HUES64 (cell line): ENCODE results near the gene SCN5A.

ENCODE experiments used
- H3K27ac ChIP-seq: 2 replicates; pipeline ENCODE4 v1.7.0; 2013; ENCODE audit warnings: low read depth, low read length, inconsistent platforms
- H3K27me3 ChIP-seq: 2 replicates; pipeline ENCODE4 v1.6.1; 2013; ENCODE audit warnings: mild to moderate bottlenecking, low read length; ENCODE audit not compliant: insufficient read depth
- H3K36me3 ChIP-seq: 2 replicates; pipeline ENCODE4 v1.6.1; 2013; ENCODE audit warnings: mild to moderate bottlenecking, low read length; ENCODE audit not compliant: insufficient read depth
- H3K4me1 ChIP-seq: 2 replicates; pipeline ENCODE4 v1.6.1; 2013; ENCODE audit warnings: mild to moderate bottlenecking, low read length, moderate library complexity; ENCODE audit not compliant: insufficient read depth
- H3K4me3 ChIP-seq: 2 replicates; pipeline ENCODE4 v1.5.1; 2013; ENCODE audit warnings: mild to moderate bottlenecking, low read length, moderate library complexity
- H3K9ac ChIP-seq: 2 replicates; pipeline ENCODE4 v1.6.1; 2013; ENCODE audit warnings: mild to moderate bottlenecking, low read depth, low read length
- H3K9me3 ChIP-seq: 2 replicates; pipeline ENCODE4 v1.6.1; 2013; ENCODE audit warnings: low read depth, low read length; ENCODE audit not compliant: insufficient read depth
- WGBS: fragments of 150-250, 120-280 bp; methylation state at CpG from one replicate; pipeline ENCODE4 v1.1.7; 2013; ENCODE audit warnings: missing lambda C conversion rate; 5-methylcytosine and 5-hydroxymethylcytosine counted together

The SCN5A gene

GRCh38 chr3:38545550-38545949, 103.9 kb downstream of the SCN5A start:
- Histone ChIP-seq H3K4me1 (0 out of 2 replicates have a peak, but pooled peaks cover 4% of the 10 kb centered on the region), H3K9ac (no peak overlapping the region), H3K27me3 (no peaks in the 10 kb centered on the region), H3K27ac (no peak overlapping the region), H3K36me3 (no peaks in the 10 kb centered on the region), H3K4me3 (no peak overlapping the region), H3K9me3 (no peaks in the 10 kb centered on the region)
- WGBS: 92% methylated on average over 1 of the region's 1 CpG

GRCh38 chr3:38544926-38545325, 104.6 kb downstream of the SCN5A start:
- Histone ChIP-seq H3K9ac (no peak overlapping the region), H3K9me3 (no peaks in the 10 kb centered on the region), H3K36me3 (no peaks in the 10 kb centered on the region), H3K4me3 (no peak overlapping the region), H3K4me1 (0 out of 2 replicates have a peak, but pooled peaks cover 4% of the 10 kb centered on the region), H3K27ac (no peak overlapping the region), H3K27me3 (no peaks in the 10 kb centered on the region)
- 90% methylated on average over 3 of the region's 3 CpGs for WGBS

- 85% methylated on average over 7 of the region's 7 CpGs for WGBS
- no peak overlapping the region for H3K4me3 ChIP-seq
- no peak overlapping the region for H3K27ac ChIP-seq
- no peaks in the 10 kb centered on the region for H3K9me3 ChIP-seq
- no peaks in the 10 kb centered on the region for H3K36me3 ChIP-seq
- H3K27me3 ChIP-seq: no peaks in the 10 kb centered on the region
- no peak overlapping the region for H3K9ac ChIP-seq
- H3K4me1 ChIP-seq: 0 out of 2 replicates have a peak, but pooled peaks cover 4% of the 10 kb centered on the region
These were observed 105.9 kb downstream of the SCN5A start for GRCh38 chr3:38543586-38543985.

GRCh38 chr3:38542401-38543298, 106.8 kb downstream of the SCN5A start:
- no peak overlapping the region for H3K27ac ChIP-seq
- H3K4me3 ChIP-seq: no peak overlapping the region
- no peak overlapping the region for H3K9ac ChIP-seq
- WGBS: 89% methylated on average over 16 of the region's 16 CpGs
- no peaks in the 10 kb centered on the region for H3K27me3 ChIP-seq
- H3K4me1 ChIP-seq: no peaks in the 10 kb centered on the region
- no peaks in the 10 kb centered on the region for H3K9me3 ChIP-seq
- H3K36me3 ChIP-seq: no peaks in the 10 kb centered on the region

- Histone ChIP-seq H3K4me1 (peaks cover 3% of the 10 kb centered on the region; the same call in 1 of the 2 replicates), H3K4me3 (no peak overlapping the region), H3K27ac (no peak overlapping the region), H3K27me3 (no peaks in the 10 kb centered on the region), H3K9me3 (no peaks in the 10 kb centered on the region), H3K9ac (no peak overlapping the region), H3K36me3 (no peaks in the 10 kb centered on the region)
- 92% methylated on average over 9 of the region's 9 CpGs for WGBS
These were observed 107.7 kb downstream of the SCN5A start for GRCh38 chr3:38541806-38542205.

GRCh38 chr3:38538773-38539353, 110.6 kb downstream of the SCN5A start:
- H3K27ac ChIP-seq: no peak overlapping the region
- H3K4me1 ChIP-seq: peaks cover 10% of the 10 kb centered on the region; the same call in 1 of the 2 replicates
- WGBS: 93% methylated on average over 8 of the region's 8 CpGs
- no peaks in the 10 kb centered on the region for H3K27me3 ChIP-seq
- H3K4me3 ChIP-seq: no peak overlapping the region
- no peak overlapping the region for H3K9ac ChIP-seq
- no peaks in the 10 kb centered on the region for H3K36me3 ChIP-seq
- H3K9me3 ChIP-seq: no peaks in the 10 kb centered on the region

GRCh38 chr3:38536671-38537070, 112.8 kb downstream of the SCN5A start:
- Histone ChIP-seq H3K27me3 (no peaks in the 10 kb centered on the region), H3K4me1 (peaks cover 16% of the 10 kb centered on the region), H3K9me3 (no peaks in the 10 kb centered on the region), H3K36me3 (no peaks in the 10 kb centered on the region), H3K4me3 (no peak overlapping the region), H3K27ac (peak overlapping the region; percentile 70; the same call in 1 of the 2 replicates), H3K9ac (no peak overlapping the region)
- WGBS: 62% methylated on average over 3 of the region's 3 CpGs

- no peak overlapping the region for H3K27ac ChIP-seq
- H3K9me3 ChIP-seq: no peaks in the 10 kb centered on the region
- H3K4me3 ChIP-seq: no peak overlapping the region
- peaks cover 16% of the 10 kb centered on the region for H3K4me1 ChIP-seq
- H3K27me3 ChIP-seq: no peaks in the 10 kb centered on the region
- WGBS: no CpG with 5 or more reads among the region's 7 CpGs
- no peaks in the 10 kb centered on the region for H3K36me3 ChIP-seq
- no peak overlapping the region for H3K9ac ChIP-seq
These were observed 114.9 kb downstream of the SCN5A start for GRCh38 chr3:38534604-38535003.

GRCh38 chr3:38534180-38534579, 115.3 kb downstream of the SCN5A start:
- H3K4me3 ChIP-seq: no peak overlapping the region
- H3K9ac ChIP-seq: no peak overlapping the region
- no peaks in the 10 kb centered on the region for H3K27me3 ChIP-seq
- no peak overlapping the region for H3K27ac ChIP-seq
- WGBS: 96% methylated on average over 2 of the region's 2 CpGs
- H3K4me1 ChIP-seq: peaks cover 16% of the 10 kb centered on the region
- H3K36me3 ChIP-seq: no peaks in the 10 kb centered on the region
- no peaks in the 10 kb centered on the region for H3K9me3 ChIP-seq

GRCh38 chr3:38533285-38533976, 116.1 kb downstream of the SCN5A start:
- Histone ChIP-seq H3K9me3 (no peaks in the 10 kb centered on the region), H3K4me3 (no peak overlapping the region), H3K9ac (no peak overlapping the region), H3K4me1 (peaks cover 16% of the 10 kb centered on the region), H3K27ac (no peak overlapping the region), H3K36me3 (no peaks in the 10 kb centered on the region), H3K27me3 (no peaks in the 10 kb centered on the region)
- WGBS: 78% methylated on average over 12 of the region's 13 CpGs

GRCh38 chr3:38532529-38532928, 117.0 kb downstream of the SCN5A start:
- Histone ChIP-seq H3K9ac (no peak overlapping the region), H3K27me3 (no peaks in the 10 kb centered on the region), H3K36me3 (no peaks in the 10 kb centered on the region), H3K4me1 (peaks cover 16% of the 10 kb centered on the region), H3K27ac (no peak overlapping the region), H3K4me3 (no peak overlapping the region), H3K9me3 (no peaks in the 10 kb centered on the region)
- WGBS: 61% methylated on average over 2 of the region's 3 CpGs
